Ammon's horn (tissue), 1 donor: ENCODE measurements around the gene AZU1.

Source experiments
- DNase-seq: peaks from one replicate; pipeline ENCODE4 v3.0.0-alpha.2; 2016; ENCODE audit warnings: low spot score

The AZU1 gene

DNA sequence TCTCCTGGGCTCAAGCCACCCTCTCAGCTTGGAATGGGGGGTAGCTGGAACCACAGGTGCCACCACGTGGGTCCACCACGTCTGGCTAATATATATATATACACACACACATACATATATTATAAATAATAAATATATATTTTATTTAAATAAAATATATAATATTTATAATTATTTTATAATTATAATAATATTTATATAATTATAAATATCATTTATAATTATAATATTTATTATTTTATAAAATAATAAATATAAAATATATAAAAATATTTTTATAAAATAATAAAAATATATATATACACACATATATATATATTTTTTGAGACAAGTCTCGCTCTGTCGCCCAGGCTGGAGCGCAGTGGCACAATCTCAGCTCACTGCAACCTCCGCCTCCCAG lies 26.9 kb downstream of the AZU1 start:
- no peak for DNase-seq

DNA sequence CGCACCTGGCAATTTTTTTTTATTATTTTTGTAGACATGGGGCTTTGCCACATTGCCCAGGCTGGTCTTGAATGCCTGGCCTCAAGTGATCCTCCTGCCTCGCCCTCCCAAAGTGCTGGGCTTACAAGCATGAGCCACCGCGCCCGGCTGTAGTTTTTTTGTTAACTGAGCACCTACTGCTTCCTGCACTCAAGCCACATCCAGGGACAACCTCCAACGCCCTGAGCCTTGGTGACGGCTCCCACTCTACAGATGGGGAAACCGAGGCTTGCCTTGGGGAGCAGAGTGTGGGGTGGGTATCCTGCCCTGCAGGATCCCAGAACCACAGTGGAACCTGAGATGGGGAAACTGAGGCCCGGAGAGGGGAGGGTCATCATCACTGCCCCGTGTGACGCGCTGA lies 27.5 kb downstream of the AZU1 start:
- no peak for DNase-seq

- no peak for DNase-seq
Measured at GRCh38 chr19:855566-856120, 28.0 kb downstream of the AZU1 start.

- DNase-seq, result no peak
Measured at GRCh38 chr19:858284-858683, 30.6 kb downstream of the AZU1 start.

- DNase-seq, result peak; percentile 21
Measured at GRCh38 chr19:858868-859843, 31.5 kb downstream of the AZU1 start, which contains the start of gene CFD. TSS of gene CFD (plus strand) at chr19:859664. CDS start at chr19:859690, 26 bp downstream.

DNA sequence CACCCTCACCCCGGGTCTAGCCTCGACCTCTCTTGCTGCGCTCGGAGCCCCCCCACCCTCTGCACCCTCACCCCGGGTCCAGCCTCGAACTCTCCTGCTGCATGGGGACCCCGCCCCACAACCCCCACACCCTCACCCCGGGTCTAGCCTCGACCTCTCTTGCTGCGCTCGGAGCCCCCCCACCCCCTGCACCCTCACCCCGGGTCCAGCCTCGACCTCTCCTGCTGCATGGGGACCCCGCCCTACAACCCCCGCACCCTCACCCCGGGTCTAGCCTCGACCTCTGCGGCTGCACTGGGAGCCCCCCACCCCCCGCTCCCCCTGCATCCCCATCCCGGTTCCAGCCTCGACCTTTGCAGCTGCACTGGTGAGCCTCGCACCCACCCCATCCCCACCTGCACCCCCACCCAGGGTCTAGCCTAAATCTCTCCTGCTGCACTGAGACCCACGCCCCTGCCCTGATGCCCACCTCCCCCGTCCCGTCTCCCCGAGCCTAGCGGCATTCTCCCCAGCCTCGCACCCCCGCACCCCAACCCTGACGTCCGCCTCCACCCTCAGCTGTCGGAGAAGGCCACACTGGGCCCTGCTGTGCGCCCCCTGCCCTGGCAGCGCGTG lies 33.6 kb downstream of the AZU1 start:
- no peak for DNase-seq

DNA sequence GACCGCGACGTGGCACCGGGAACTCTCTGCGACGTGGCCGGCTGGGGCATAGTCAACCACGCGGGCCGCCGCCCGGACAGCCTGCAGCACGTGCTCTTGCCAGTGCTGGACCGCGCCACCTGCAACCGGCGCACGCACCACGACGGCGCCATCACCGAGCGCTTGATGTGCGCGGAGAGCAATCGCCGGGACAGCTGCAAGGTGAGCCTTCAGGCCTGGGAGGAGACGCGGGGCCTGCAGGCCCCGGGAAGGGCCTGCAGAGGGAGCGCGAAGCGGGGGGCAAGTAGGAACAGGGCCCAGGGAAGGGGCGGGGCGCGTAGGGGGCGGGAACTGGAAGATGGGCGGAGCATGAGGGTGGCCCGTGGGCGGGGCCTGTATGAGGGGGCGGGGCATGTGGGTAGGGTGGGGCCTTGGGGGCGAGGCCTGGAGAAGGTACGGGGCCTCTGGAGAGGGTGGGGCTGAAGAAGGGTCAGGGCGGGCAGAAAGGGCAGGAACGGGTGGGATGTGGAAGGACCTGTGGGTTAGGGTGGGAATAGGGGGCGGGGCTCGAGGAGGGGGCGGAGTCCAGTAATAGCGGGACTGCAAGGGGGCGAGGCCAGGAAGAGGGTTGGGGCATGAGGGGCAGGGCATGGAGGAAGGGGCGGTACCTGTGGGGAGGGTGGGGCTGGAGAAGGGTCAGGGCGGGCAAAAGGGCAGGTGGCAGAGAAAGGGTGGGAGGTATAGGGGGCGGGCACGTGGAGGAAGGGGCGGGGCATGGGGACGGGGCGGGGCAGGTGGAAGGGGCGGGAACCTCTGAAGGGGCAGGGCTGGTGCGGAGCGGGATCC lies 34.3 kb downstream of the AZU1 start:
- DNase-seq, result no peak

DNA sequence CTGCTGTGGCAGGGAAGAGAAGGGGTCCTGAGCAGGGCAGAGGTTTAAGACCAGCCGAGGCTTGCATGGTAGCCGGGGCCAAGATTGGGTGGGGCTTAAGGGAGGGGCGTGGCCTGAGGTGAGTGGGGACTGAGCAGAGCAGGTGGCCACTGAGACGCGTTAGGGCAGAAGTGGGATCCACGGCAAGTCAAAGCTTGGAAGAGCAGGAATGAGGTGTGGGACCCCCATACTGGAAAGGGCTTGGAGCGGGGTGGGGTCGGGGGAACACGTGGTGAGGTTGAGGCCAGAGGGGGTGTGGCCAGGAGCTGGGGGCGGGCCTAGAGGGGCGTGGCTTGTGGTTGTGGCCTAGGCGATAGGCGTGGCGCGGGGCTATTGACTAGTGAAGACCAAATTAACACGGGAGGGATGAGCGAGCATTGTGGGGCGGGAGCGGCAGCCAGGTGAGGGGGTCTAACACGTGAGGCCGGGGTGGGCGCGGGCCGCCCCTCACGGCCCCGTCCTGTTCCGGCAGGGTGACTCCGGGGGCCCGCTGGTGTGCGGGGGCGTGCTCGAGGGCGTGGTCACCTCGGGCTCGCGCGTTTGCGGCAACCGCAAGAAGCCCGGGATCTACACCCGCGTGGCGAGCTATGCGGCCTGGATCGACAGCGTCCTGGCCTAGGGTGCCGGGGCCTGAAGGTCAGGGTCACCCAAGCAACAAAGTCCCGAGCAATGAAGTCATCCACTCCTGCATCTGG lies 35.1 kb downstream of the AZU1 start:
- DNase-seq, result peak; percentile 35

GRCh38 chr19:863315-863620 lies 35.6 kb downstream of the AZU1 start:
- DNase-seq, result no peak

DNA sequence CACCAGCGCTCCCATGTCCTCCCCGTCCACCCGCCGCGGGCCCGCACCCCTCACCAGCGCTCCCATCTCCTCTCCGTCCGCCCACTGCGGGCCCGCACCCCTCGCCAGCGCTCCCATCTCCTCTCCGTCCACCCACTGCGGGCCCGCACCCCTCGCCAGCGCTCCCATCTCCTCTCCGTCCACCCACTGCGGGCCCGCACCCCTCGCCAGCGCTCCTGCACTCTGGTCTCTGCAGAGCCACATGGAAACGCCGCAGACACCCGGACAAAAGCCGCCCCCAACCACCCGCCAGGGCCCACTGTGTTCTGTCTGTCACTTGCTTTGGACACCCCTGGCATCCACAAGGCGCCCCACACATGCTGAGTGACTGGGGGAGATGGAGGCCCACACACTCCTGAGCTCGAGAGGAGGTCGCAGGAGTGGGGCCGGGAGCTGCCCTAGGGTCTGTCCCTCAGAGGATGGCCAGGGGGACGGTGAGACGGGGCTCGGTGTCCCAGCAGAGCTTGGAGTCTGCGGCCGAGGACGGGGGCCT lies 39.2 kb downstream of the AZU1 start:
- DNase-seq, result no peak

- no peak for DNase-seq
Measured at GRCh38 chr19:867301-867793, 39.7 kb downstream of the AZU1 start.

GRCh38 chr19:867855-868457 lies 40.3 kb downstream of the AZU1 start:
- no peak for DNase-seq

DNA sequence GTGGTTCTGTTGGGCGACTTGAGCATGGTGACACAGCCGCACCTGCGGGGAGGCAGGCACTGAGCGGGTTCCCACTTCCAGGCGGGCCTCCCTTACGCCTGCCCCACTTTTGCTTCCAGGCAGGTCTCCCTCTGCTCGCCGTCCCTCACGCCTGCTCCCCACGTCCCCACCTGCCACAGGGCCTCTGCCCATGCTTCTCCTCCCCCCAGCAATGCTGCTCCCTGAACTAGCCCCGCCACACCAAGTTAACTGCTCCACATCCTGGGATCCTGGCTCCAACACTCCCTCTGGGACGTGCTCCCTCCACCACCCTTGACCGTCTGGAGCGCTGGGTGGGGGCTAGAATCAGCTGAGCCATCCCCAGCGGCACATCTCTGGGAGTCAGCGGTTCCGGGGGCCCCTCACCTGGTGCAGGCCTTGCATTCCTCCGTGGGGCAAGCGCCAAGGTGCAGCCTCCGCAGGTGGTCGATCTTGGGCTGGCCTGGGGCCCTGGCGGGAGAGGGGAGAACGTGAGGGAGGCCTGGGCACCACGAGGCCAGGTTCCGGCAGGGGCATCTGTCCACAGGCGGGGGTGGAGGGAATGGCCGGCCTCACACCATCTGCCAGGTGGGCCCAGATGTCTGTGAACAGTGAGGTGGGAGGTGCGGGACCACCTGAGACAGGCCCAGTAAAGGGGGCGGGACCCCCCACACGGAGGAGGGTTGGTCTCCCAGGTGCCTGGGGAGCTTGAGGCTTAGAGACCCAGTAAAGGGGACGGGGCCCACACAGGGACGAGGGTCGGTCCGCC lies 41.0 kb downstream of the AZU1 start:
- DNase-seq, result no peak

DNA sequence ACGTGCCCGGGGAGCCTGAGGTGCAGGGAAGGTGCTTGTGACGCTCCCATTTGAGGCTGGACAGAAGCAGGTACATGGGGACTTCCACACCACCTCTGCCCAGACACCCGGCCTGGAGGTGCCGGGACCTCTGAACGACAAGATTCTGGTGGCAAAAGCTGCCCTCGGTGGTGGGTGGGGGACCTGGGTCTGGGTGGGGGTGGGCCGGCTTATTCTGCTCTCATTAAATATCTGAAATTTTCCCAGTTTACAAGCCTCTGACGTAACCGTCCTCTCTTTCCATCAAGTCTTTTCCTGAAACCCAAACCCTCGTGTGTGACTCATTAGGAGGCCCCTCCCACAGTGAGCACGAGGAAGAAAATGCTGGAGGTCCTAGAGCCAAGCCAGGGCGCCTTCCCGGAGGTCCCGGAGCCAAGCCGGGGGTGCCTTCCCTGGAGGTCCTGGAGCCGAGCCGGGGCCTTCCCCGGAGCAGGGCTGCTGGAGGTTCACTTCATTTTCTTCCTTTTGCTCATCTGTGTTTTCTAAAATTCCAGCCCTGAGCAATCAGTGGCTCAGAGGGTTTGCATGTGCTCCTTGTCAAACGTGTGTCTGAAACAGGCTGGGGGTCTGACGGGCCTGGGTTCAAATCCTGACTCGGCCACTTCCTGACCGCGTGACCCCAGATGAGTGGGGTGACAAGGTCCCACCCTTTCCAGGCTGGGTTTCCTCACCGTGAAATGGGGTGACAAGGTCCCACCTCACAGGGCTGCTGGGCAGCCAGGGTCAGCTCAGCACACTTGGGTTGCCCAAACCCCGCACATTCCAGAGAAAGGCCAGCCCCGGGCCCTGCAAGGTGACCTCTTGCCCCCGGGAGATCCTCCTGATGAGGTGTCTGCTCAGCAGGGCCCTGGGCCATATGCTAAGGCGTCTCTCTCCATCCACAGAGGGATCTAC lies 41.9 kb downstream of the AZU1 start:
- DNase-seq, result no peak

DNA sequence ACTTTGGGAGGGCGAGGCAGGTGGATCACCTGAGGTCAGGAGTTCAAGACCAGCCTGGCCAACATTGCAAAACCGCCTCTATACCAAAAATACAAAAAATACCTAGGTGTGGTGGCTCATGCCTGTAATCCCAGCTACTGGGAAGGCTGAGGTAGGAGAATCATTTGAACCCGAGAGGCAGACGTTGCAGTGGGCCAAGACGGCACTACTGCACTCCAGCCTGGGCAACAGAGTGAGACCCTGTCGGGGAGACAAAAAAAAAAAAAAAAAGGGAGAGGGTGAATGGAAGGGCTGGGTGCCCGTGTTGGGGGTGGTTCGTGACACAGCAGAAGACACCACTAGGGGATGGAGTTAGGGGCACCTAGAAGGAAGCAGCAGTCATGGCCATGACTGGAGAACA lies 42.7 kb downstream of the AZU1 start:
- DNase-seq, result no peak

- peak; percentile 72 for DNase-seq
Measured at GRCh38 chr19:870963-871401, 43.3 kb downstream of the AZU1 start.

- peak; percentile 49 for DNase-seq
Measured at GRCh38 chr19:871446-872265, 44.0 kb downstream of the AZU1 start.
